CD4-positive, alpha-beta T cell treated with Interleukin-21 for 1 hour (primary cell): ENCODE data around the gene SBF1.
A peak's percentile ranks its signal among the peaks of the same experiment; 100 is the strongest.

Experiments
- DNase-seq: peaks from one replicate; pipeline ENCODE4 v3.0.0-alpha.2; 2020

Gene SBF1

GRCh38 chr22:50506611-50507420, 32.0 kb upstream of the SBF1 start:
- DNase-seq, result no peak

GRCh38 chr22:50505776-50506610, 31.2 kb upstream of the SBF1 start:
- no peak for DNase-seq

GRCh38 chr22:50505276-50505775, 30.5 kb upstream of the SBF1 start:
- DNase-seq, result no peak

- no peak for DNase-seq
Measured at GRCh38 chr22:50504369-50505211, 29.8 kb upstream of the SBF1 start.

- no peak for DNase-seq
Measured at GRCh38 chr22:50503475-50504145, 28.8 kb upstream of the SBF1 start.

GRCh38 chr22:50502628-50503474, 28.0 kb upstream of the SBF1 start:
- no peak for DNase-seq

GRCh38 chr22:50502096-50502495, 27.3 kb upstream of the SBF1 start:
- DNase-seq, result no peak

GRCh38 chr22:50500452-50500851, 25.6 kb upstream of the SBF1 start:
- DNase-seq, result no peak

GRCh38 chr22:50498322-50498890, 23.6 kb upstream of the SBF1 start:
- peak; percentile 80 for DNase-seq

GRCh38 chr22:50497093-50497492, 22.3 kb upstream of the SBF1 start:
- no peak for DNase-seq

GRCh38 chr22:50490531-50491308, 15.9 kb upstream of the SBF1 start:
- no peak for DNase-seq

GRCh38 chr22:50489363-50490243, 14.8 kb upstream of the SBF1 start:
- no peak for DNase-seq

GRCh38 chr22:50488886-50489285, 14.1 kb upstream of the SBF1 start:
- DNase-seq, result no peak

- no peak for DNase-seq
Measured at GRCh38 chr22:50488006-50488677, 13.3 kb upstream of the SBF1 start.

- no peak for DNase-seq
Measured at GRCh38 chr22:50487290-50488005, 12.6 kb upstream of the SBF1 start.

- DNase-seq, result no peak
Measured at GRCh38 chr22:50486561-50487289, 11.9 kb upstream of the SBF1 start, which contains the start of gene MIOX. MIOX (plus strand) TSS chr22:50486859; CDS start chr22:50486898, 39 bp downstream.
